ENCODE measurements around the gene MT3. TPM values are rescaled to one million over a fixed set of nuclear protein-coding genes. Genes with fewer than 3 reads are reported as not detected.

MT3 gene
- total RNA-seq, 1 donor from 2014 or later = not detected

DNA sequence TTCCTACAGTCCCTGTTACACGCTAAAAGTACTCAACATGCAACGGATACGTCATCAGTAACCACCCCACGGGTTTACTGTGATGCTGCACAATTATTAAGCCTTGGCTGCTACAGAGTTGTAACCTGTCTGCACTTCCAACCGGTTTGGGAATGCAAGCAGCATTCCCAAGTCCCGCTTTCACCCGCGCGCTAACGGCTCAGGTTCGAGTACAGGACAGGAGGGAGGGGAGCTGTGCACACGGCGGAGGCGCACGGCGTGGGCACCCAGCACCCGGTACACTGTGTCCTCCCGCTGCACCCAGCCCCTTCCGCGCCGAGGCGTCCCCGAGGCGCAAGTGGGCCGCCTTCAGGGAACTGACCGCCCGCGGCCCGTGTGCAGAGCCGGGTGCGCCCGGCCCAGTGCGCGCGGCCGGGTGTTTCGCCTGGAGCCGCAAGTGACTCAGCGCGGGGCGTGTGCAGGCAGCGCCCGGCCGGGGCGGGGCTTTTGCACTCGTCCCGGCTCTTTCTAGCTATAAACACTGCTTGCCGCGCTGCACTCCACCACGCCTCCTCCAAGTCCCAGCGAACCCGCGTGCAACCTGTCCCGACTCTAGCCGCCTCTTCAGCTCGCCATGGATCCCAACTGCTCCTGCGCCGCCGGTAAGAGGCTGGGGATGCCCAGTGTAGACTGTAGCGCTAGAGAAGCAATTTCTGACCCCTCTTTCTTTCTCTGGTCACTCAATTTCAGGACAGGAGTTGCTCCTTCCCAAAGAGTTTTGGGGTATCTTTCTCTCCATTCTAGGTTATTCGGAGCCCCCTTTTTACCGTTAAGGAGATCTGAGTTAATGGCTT is 18.9 kb downstream of the MT3 start, which contains the start of gene MT2A:
Gene MT2A, plus strand, starts transcription at position 542 of the 833 bp plus-strand sequence. Its CDS starts 72 bp downstream, at position 614.
- peaks cover 38% of the 10 kb centered on the region for H3K27me3 Mint-ChIP-seq (ENCODE audit: low read depth)
- H3K4me1 Mint-ChIP-seq = peaks cover 42% of the 10 kb centered on the region
- H3K36me3 Mint-ChIP-seq (ENCODE audit: low read depth) = no peaks in the 10 kb centered on the region
- TF ChIP-seq, protein P1, sequence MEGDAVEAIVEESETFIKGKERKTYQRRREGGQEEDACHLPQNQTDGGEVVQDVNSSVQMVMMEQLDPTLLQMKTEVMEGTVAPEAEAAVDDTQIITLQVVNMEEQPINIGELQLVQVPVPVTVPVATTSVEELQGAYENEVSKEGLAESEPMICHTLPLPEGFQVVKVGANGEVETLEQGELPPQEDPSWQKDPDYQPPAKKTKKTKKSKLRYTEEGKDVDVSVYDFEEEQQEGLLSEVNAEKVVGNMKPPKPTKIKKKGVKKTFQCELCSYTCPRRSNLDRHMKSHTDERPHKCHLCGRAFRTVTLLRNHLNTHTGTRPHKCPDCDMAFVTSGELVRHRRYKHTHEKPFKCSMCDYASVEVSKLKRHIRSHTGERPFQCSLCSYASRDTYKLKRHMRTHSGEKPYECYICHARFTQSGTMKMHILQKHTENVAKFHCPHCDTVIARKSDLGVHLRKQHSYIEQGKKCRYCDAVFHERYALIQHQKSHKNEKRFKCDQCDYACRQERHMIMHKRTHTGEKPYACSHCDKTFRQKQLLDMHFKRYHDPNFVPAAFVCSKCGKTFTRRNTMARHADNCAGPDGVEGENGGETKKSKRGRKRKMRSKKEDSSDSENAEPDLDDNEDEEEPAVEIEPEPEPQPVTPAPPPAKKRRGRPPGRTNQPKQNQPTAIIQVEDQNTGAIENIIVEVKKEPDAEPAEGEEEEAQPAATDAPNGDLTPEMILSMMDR (conservative IDR thresholded peaks at IDR 0.05) = no peak
- DNase-seq (ENCODE audit: low read depth, low spot score) = peak; percentile 70
- H3K27ac Mint-ChIP-seq (ENCODE audit: unreplicated experiment) = no peak within 1 kb of the TSS
- peak within 1 kb of the TSS; percentile 82 for H3K4me3 Mint-ChIP-seq
- H3K9me3 Mint-ChIP-seq = no peaks in the 10 kb centered on the region

DNA sequence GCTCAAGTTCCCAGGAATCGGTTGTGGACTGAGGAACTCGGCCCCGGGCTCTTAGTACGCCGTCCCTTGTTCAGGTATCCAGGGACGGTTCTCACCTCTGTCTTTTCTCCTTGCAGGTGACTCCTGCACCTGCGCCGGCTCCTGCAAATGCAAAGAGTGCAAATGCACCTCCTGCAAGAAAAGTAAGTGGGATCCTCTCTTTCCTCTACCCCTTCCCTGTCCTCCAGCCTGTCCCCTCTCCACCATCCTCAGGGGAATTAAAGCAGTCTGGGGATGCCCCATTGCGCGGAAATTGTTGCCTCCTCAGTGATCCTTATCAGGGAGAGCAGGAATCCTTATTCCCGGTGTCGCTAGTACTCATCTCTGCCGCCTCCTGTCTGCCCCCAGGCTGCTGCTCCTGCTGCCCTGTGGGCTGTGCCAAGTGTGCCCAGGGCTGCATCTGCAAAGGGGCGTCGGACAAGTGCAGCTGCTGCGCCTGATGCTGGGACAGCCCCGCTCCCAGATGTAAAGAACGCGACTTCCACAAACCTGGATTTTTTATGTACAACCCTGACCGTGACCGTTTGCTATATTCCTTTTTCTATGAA is 19.6 kb downstream of the MT3 start:
- Mint-ChIP-seq H3K9me3 (no peaks in the 10 kb centered on the region), H3K27ac (ENCODE audit: unreplicated experiment) (no peak overlapping the region), H3K4me1 (peaks cover 42% of the 10 kb centered on the region), H3K27me3 (ENCODE audit: low read depth) (peaks cover 42% of the 10 kb centered on the region), H3K36me3 (ENCODE audit: low read depth) (no peaks in the 10 kb centered on the region), H3K4me3 (peak overlapping the region; percentile 82)
- DNase-seq (ENCODE audit: low read depth, low spot score) = no peak
- TF ChIP-seq, protein P1 (conservative IDR thresholded peaks at IDR 0.05) = no peak

DNA sequence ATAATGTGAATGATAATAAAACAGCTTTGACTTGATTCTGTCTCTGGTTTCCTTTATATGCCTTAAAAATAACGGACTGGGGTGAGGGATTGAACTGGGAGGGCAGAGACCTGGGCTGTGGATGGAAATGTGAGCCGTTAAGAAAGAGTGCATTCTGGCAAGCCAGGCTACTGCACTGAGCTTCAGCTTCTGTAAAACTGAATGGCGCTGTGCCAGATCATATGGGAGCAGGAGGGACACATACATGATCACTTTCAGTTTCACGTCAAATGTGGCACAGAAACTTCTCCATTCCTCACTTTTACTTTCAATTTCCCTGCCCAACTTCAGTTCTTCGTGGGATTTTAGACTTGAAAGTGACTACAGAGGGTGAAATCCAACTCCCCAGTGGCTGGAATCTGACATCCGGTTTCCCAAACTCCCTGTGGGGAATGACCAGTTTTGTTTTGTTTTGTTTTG is 20.2 kb downstream of the MT3 start:
- peak overlapping the region; percentile 82 for H3K4me3 Mint-ChIP-seq
- TF ChIP-seq, protein P1 (conservative IDR thresholded peaks at IDR 0.05) = no peak
- no peaks in the 10 kb centered on the region for H3K9me3 Mint-ChIP-seq
- no peak overlapping the region for H3K27ac Mint-ChIP-seq (ENCODE audit: unreplicated experiment)
- H3K36me3 Mint-ChIP-seq (ENCODE audit: low read depth) = no peaks in the 10 kb centered on the region
- H3K27me3 Mint-ChIP-seq (ENCODE audit: low read depth) = peaks cover 46% of the 10 kb centered on the region
- no peak for DNase-seq (ENCODE audit: low read depth, low spot score)
- peaks cover 42% of the 10 kb centered on the region for H3K4me1 Mint-ChIP-seq

DNA sequence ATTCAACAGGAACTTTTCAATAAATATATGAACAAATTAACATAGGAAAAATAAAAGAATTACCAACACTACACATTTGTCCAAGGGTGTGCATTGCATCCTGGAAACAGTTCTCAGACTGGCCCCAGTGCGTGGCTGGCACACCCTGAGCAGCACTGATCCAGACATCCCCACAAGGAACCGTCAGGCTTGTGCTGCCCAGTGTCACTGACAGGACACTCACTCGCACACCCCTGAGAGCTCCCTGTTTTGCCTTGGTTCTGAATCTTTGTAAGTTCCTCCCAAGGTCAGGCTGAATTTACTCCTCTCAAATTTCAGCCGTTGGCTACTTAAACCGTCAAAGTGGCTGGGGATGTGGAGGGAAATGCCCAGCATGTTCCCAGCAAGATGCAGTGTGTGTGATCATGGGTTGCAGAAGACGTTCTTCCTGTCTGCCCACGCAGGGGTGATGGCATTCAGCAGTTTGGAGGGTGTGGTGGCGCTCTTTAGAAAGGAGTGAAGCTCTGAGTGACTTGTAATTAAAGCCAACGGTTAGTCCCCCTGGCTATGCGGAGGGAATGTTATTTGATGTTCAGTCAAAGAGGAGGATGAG is 20.8 kb downstream of the MT3 start:
- Mint-ChIP-seq H3K9me3 (no peaks in the 10 kb centered on the region), H3K36me3 (ENCODE audit: low read depth) (no peaks in the 10 kb centered on the region), H3K27me3 (ENCODE audit: low read depth) (peaks cover 50% of the 10 kb centered on the region), H3K4me1 (peaks cover 42% of the 10 kb centered on the region), H3K4me3 (peak overlapping the region; percentile 82), H3K27ac (ENCODE audit: unreplicated experiment) (no peak overlapping the region)
- TF ChIP-seq, protein P1 (conservative IDR thresholded peaks at IDR 0.05) = no peak
- no peak for DNase-seq (ENCODE audit: low read depth, low spot score)

DNA sequence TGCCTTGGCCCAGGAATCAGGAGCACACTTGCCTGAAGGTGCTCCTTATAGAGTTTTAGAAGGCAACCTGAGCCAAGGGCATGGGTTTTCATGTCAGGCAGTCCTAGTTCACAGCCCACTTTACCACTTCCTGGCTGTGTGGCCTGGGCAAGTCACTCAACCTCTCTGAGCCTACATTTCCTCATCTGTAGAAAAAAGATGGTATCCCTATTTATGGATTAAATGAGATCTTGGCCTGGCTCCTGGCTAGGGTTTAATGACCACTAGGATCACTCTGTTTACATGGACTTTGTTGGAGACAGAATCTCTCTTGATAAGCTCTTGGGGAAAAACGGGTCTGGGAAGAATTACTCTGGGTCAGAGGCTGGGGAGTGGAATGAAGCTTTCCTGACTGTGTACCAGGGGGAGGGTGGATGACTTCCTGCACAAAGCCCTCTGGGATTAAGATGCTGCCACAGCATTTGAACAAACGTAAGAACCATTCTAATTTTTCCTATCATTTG is 21.3 kb downstream of the MT3 start:
- TF ChIP-seq, protein P1 (conservative IDR thresholded peaks at IDR 0.05) = no peak
- Mint-ChIP-seq H3K9me3 (no peaks in the 10 kb centered on the region), H3K36me3 (ENCODE audit: low read depth) (no peaks in the 10 kb centered on the region), H3K4me3 (peak overlapping the region; percentile 64), H3K4me1 (peaks cover 42% of the 10 kb centered on the region), H3K27me3 (ENCODE audit: low read depth) (peaks cover 55% of the 10 kb centered on the region), H3K27ac (ENCODE audit: unreplicated experiment) (no peak overlapping the region)
- no peak for DNase-seq (ENCODE audit: low read depth, low spot score)
